HCT116 (cell line): ENCODE results near the gene SH3TC2. TPM values are rescaled to one million over a fixed set of nuclear protein-coding genes. Genes with fewer than 3 reads are reported as not detected.

Source experiments
- ATAC-seq: fragments of 200-7000 bp; cut with Tn5 transposase; 2 replicates; pipeline ENCODE4 v1.9.1; 2020; ENCODE audit warnings: mild to moderate bottlenecking, moderate library complexity
- BruUV-seq: library from RNA; stranded (reverse); fragments of 400-500 nt; replicated peaks from 2 replicates; lab custom pipeline; 2021; lab: Mats Ljungman, UMichigan
- CTCF ChIA-PET: fragments of 300-600 bp; sonication (Branson Sonifier 250); formaldehyde crosslinking; loops from one replicate; lab custom pipeline; 2021; ENCODE audit warnings: antibody characterized with exemption; lab: Charles Lee
- POLR2A ChIA-PET: fragments of 300-600, 350-600 bp; sonication (Branson Sonifier 250); formaldehyde crosslinking; loops from one replicate; lab custom pipeline; 2021; ENCODE audit warnings: antibody characterized with exemption; lab: Charles Lee
- RAD21 ChIA-PET, 2 experiments: fragments of 300-600 bp; sonication (Branson Sonifier 250); formaldehyde crosslinking; loops; one replicate each; lab custom pipeline; 2023; ENCODE audit warnings: low total read pairs in 2 of 2; ENCODE audit not compliant: uncharacterized antibody in 2 of 2, unreplicated experiment in 2 of 2, low non-redundant PET in 1 of 2; lab: Charles Lee
- DNase-seq: peaks from one replicate; pipeline ENCODE4 v3.0.0-alpha.2; 2010; ENCODE audit warnings: low read depth, low spot score
- H2AFZ ChIP-seq: fragments of 200-600 bp; shearing (Covaris generic), sonication (generic); 2 replicates; pipeline ENCODE4 v1.6.1; 2017; ENCODE audit warnings: low read depth, mixed run types, mixed read lengths, antibody characterized with exemption, low read length; ENCODE audit not compliant: poor library complexity, severe bottlenecking
- H3K27ac ChIP-seq: 2 replicates; pipeline ENCODE4 v1.5.1; 2012; ENCODE audit warnings: low read depth, low read length
- H3K27me3 ChIP-seq: fragments of 200-600 bp; sonication (generic); 2 replicates; pipeline ENCODE4 v1.6.1; 2016; ENCODE audit warnings: mixed run types, low read length, mixed read lengths; ENCODE audit not compliant: insufficient read depth
- H3K36me3 ChIP-seq, 2 experiments: fragments of 200-500 bp in 1 of 2; fragments of 200-600 bp in 1 of 2; sonication (Bioruptor generic) in 1 of 2; sonication (generic) in 1 of 2; 2 replicates each; pipeline versions ENCODE4 v1.5.1 to v1.6.1; 2014 to 2016; ENCODE audit warnings: low read length in 2 of 2, inconsistent platforms in 1 of 2, mixed read lengths in 1 of 2, mixed run types in 1 of 2; ENCODE audit not compliant: insufficient read depth in 2 of 2, control insufficient read depth in 1 of 2
- H3K4me1 ChIP-seq, 2 experiments: fragments of 200-600 bp in 1 of 2; sonication (generic) in 1 of 2; 2 replicates each; pipeline versions ENCODE4 v1.5.1 to v1.6.1; 2012 to 2017; ENCODE audit warnings: low read length in 2 of 2, inconsistent platforms in 1 of 2, mild to moderate bottlenecking in 1 of 2, mixed read lengths in 1 of 2, mixed run types in 1 of 2, moderate library complexity in 1 of 2; ENCODE audit not compliant: insufficient read depth in 2 of 2, control insufficient read depth in 1 of 2
- H3K4me2 ChIP-seq: fragments of 200-600 bp; sonication (generic); 2 replicates; pipeline ENCODE4 v1.6.1; 2017; ENCODE audit warnings: mixed run types, low read length, mixed read lengths
- H3K4me3 ChIP-seq, 2 experiments: fragments of 200-600 bp in 1 of 2; sonication (generic) in 1 of 2; replicated peaks in 1 of 2; 2 replicates each; pipeline ENCODE4 v1.5.1; 2011 to 2016; ENCODE audit warnings: low read length in 2 of 2, control low read depth in 1 of 2, low read depth in 1 of 2, mild to moderate bottlenecking in 1 of 2, mixed read lengths in 1 of 2, mixed run types in 1 of 2
- H3K79me2 ChIP-seq: fragments of 200-600 bp; sonication (generic); 2 replicates; pipeline ENCODE4 v1.6.1; 2017; ENCODE audit warnings: mild to moderate bottlenecking, mixed run types, low read length, moderate library complexity, mixed read lengths; ENCODE audit not compliant: insufficient read depth
- H3K9ac ChIP-seq: fragments of 200-600 bp; sonication (generic); 2 replicates; pipeline ENCODE4 v1.6.1; 2016; ENCODE audit warnings: low read length, mixed read lengths
- H3K9me2 ChIP-seq: fragments of 200-600 bp; sonication (generic), shearing (Covaris generic); 2 replicates; pipeline ENCODE4 v1.6.1; 2017; ENCODE audit warnings: mixed run types, mild to moderate bottlenecking, moderate library complexity; ENCODE audit not compliant: insufficient read depth
- H3K9me3 ChIP-seq, 2 experiments: fragments of 200-500 bp in 1 of 2; fragments of 200-600 bp in 1 of 2; sonication (Bioruptor generic) in 1 of 2; sonication (generic) in 1 of 2; 2 replicates each; pipeline ENCODE4 v1.6.1; 2014 to 2017; ENCODE audit warnings: low read length in 2 of 2, mixed read lengths in 2 of 2, inconsistent platforms in 1 of 2, low read depth in 1 of 2, mild to moderate bottlenecking in 1 of 2, mixed run types in 1 of 2, moderate library complexity in 1 of 2; ENCODE audit not compliant: control insufficient read depth in 1 of 2, insufficient read depth in 1 of 2
- H4K20me1 ChIP-seq: fragments of 200-600 bp; sonication (generic), shearing (Covaris generic); 2 replicates; pipeline ENCODE4 v1.6.1; 2017; ENCODE audit warnings: mixed run types, mild to moderate bottlenecking, moderate library complexity; ENCODE audit not compliant: insufficient read depth
- CEBPB ChIP-seq: IDR thresholded peaks from 2 replicates; pipeline ENCODE4 v1.6.1; 2012; ENCODE audit warnings: low read depth
- FOSL1 ChIP-seq: IDR thresholded peaks from 2 replicates; pipeline ENCODE4 v1.6.1; 2012; ENCODE audit warnings: low read depth
- JUND ChIP-seq: IDR thresholded peaks from 2 replicates; pipeline ENCODE4 v1.6.1; 2012
- POLR2AphosphoS5 ChIP-seq: IDR thresholded peaks from 2 replicates; pipeline ENCODE4 v1.6.1; 2011; ENCODE audit warnings: mild to moderate bottlenecking, low read depth, low read length, moderate library complexity
- REST ChIP-seq: IDR thresholded peaks from 2 replicates; pipeline ENCODE4 v1.6.1; 2012; ENCODE audit warnings: low read depth
- SIN3A ChIP-seq: IDR thresholded peaks from 2 replicates; pipeline ENCODE4 v1.6.1; 2012; ENCODE audit warnings: low read depth
- SP1 ChIP-seq: IDR thresholded peaks from 2 replicates; pipeline ENCODE4 v1.6.1; 2012; ENCODE audit warnings: low read depth
- TCF7L2 ChIP-seq: IDR thresholded peaks from 2 replicates; pipeline ENCODE4 v1.7.0; 2011; ENCODE audit warnings: borderline replicate concordance, inconsistent platforms; ENCODE audit not compliant: insufficient read depth, insufficient read length; ENCODE audit errors: extremely low read depth
- ZBTB33 ChIP-seq: IDR thresholded peaks from 2 replicates; pipeline ENCODE4 v1.6.1; 2011; ENCODE audit warnings: mild to moderate bottlenecking, low read length, moderate library complexity; ENCODE audit not compliant: insufficient replicate concordance; ENCODE audit errors: extremely low read depth
- intact Hi-C: fragments of 100-400 bp; cut with micrococcal nuclease; formaldehyde crosslinking; loops from 2 replicates; pipeline ENCODE4 v1.10.0; 2022
- total RNA-seq: library from RNA; stranded (reverse); gene quantifications from one replicate; pipeline ENCODE4 v1.2.1, GENCODE V29; 2021; ENCODE audit not compliant: unreplicated experiment

Gene SH3TC2
- total RNA-seq, 1 experiment from 2014 or later = 12.8 TPM

- ChIA-PET POLR2A (interaction anchor here (1.5 kb wide), 1 partner anchor 10 kb away, joined by 8 read pairs; the partner anchor contains the start of gene SH3TC2), RAD21 (no interaction called here), CTCF (no interaction called here)
- Histone ChIP-seq H3K4me2 (peak overlapping the region; percentile 59), H3K4me1 (peaks cover 3 to 41% of the 10 kb centered on the region in 2 experiments; a peak in 3 of 4 replicates), H3K36me3 (no peaks in the 10 kb centered on the region), H4K20me1 (no peaks in the 10 kb centered on the region), H3K79me2 (no peaks in the 10 kb centered on the region), H3K9ac (peak overlapping the region; percentile 34; the same call in 1 of the 2 replicates), H3K27ac (no peak overlapping the region), H3K27me3 (no peaks in the 10 kb centered on the region), H3K4me3 (0 out of 4 replicates have a peak overlapping the region, but pooled peaks of 1 of the 2 experiments have one; percentile 10), H3K9me2 (no peaks in the 10 kb centered on the region), H3K9me3 (no peaks in the 10 kb centered on the region), H2AFZ (no peak overlapping the region)
- no TSS peak for BruUV-seq
- DNase-seq (no peak), ATAC-seq (peak; percentile 44; the same call in 1 of the 2 replicates)
- TF ChIP-seq REST (no peak), ZBTB33 (no peak), CEBPB (no peak), JUND (peak; percentile 52), FOSL1 (peak; percentile 71), SP1 (peak; percentile 43), TCF7L2 (no peak), SIN3A (no peak), POLR2AphosphoS5 (no peak)
- intact Hi-C loops = no loop called here
Measured at GRCh38 chr5:149073213-149073612, 10.4 kb upstream of the SH3TC2 start.
